ENCODE results near the gene CCNI2. TPM values are rescaled to one million over a fixed set of nuclear protein-coding genes. Genes with fewer than 3 reads are reported as not detected.
A peak's percentile ranks its signal among the peaks of the same experiment; 100 is the strongest.

Gene CCNI2
- total and polyA plus RNA-seq, 10 of the 15 experiments (the other 5 are each of a cell fraction or from before 2014, with no cell fraction given), result 1.8 to 8.0 (median 3.2) TPM

DNA sequence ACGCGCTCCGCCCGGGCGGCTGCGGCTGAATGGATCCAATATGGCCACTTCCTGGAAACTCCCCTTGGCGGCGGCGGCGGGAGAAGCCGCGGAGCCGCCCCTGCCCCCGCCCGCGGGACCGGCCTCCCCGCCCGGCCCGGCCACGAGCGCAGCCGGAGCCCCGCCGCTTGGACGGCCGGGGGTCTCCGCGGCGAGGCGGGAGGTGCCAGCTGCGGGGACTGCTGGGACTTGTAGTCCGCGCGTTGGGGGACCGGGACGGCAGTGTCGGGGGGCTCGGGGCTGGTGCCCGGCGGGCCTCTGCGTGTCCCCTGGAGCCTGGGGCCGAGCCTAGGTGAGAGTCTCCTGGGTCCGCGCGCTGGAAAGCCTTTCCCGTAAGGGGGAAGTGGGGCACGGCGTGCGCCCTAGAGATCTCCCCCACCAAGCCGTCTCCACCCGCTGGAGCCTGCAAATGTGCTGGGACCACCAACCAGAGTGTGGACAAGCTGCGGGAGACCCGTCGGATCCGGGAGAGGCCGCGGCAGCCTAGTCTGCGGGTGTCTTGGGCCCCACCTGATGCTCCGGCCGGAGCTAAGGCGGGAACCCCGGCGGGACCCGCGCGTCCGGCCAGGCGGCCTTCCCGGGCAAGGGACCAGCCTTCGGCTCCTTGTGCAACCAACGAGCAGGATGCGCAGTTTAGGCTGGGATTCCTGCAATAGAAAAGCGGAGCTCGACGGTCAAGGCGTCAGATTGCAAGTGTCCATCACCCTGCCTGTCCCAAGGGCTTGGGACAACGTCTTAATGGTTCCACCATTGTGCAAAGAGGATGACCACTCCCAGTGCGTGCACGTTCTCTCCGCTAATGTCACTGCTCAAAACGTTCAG is 30.2 kb downstream of the CCNI2 start, which contains the start of gene SEPTIN8 (continued):
- no peak for TF ChIP-seq STAT3 (IDR thresholded peaks at IDR 0.05; ENCODE audit: low read depth, low read length)
- no peak for TF ChIP-seq TARDBP (IDR thresholded peaks at IDR 0.05; ENCODE audit: borderline replicate concordance)
- TF ChIP-seq, protein P1, sequence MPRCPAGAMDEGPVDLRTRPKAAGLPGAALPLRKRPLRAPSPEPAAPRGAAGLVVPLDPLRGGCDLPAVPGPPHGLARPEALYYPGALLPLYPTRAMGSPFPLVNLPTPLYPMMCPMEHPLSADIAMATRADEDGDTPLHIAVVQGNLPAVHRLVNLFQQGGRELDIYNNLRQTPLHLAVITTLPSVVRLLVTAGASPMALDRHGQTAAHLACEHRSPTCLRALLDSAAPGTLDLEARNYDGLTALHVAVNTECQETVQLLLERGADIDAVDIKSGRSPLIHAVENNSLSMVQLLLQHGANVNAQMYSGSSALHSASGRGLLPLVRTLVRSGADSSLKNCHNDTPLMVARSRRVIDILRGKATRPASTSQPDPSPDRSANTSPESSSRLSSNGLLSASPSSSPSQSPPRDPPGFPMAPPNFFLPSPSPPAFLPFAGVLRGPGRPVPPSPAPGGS (IDR thresholded peaks at IDR 0.05; ENCODE audit: borderline replicate concordance, insufficient read depth, low read depth, low read length, poor library complexity, severe bottlenecking), result no peak
- no peak for TF ChIP-seq SMAD1 (IDR thresholded peaks at IDR 0.05; ENCODE audit: low read depth, partially characterized antibody)
- TF ChIP-seq NBN (IDR thresholded peaks at IDR 0.05), result no peak
- TF ChIP-seq ZSCAN29 (IDR thresholded peaks at IDR 0.05), result no peak
- peak; percentile 74 for TF ChIP-seq DPF2 (IDR thresholded peaks at IDR 0.05)
- TF ChIP-seq, protein P2, sequence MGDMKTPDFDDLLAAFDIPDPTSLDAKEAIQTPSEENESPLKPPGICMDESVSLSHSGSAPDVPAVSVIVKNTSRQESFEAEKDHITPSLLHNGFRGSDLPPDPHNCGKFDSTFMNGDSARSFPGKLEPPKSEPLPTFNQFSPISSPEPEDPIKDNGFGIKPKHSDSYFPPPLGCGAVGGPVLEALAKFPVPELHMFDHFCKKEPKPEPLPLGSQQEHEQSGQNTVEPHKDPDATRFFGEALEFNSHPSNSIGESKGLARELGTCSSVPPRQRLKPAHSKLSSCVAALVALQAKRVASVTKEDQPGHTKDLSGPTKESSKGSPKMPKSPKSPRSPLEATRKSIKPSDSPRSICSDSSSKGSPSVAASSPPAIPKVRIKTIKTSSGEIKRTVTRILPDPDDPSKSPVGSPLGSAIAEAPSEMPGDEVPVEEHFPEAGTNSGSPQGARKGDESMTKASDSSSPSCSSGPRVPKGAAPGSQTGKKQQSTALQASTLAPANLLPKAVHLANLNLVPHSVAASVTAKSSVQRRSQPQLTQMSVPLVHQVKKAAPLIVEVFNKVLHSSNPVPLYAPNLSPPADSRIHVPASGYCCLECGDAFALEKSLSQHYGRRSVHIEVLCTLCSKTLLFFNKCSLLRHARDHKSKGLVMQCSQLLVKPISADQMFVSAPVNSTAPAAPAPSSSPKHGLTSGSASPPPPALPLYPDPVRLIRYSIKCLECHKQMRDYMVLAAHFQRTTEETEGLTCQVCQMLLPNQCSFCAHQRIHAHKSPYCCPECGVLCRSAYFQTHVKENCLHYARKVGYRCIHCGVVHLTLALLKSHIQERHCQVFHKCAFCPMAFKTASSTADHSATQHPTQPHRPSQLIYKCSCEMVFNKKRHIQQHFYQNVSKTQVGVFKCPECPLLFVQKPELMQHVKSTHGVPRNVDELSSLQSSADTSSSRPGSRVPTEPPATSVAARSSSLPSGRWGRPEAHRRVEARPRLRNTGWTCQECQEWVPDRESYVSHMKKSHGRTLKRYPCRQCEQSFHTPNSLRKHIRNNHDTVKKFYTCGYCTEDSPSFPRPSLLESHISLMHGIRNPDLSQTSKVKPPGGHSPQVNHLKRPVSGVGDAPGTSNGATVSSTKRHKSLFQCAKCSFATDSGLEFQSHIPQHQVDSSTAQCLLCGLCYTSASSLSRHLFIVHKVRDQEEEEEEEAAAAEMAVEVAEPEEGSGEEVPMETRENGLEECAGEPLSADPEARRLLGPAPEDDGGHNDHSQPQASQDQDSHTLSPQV (IDR thresholded peaks at IDR 0.05), result no peak
- 0 out of 2 replicates have a peak, but pooled peaks have one; percentile 48 for TF ChIP-seq NR2C1 (IDR thresholded peaks at IDR 0.05)
- no peak for TF ChIP-seq MYC (IDR thresholded peaks at IDR 0.05; ENCODE audit: insufficient read depth, insufficient read length, insufficient replicate concordance, low read length, severe bottlenecking)
- TF ChIP-seq SMAD5 (IDR thresholded peaks at IDR 0.05; ENCODE audit: low read depth), result no peak
- no peak for TF ChIP-seq KDM1A (IDR thresholded peaks at IDR 0.05; ENCODE audit: borderline replicate concordance)
- no peak for TF ChIP-seq MTA3 (IDR thresholded peaks at IDR 0.05; ENCODE audit: borderline replicate concordance, low read length)
- TF ChIP-seq, protein P3, sequence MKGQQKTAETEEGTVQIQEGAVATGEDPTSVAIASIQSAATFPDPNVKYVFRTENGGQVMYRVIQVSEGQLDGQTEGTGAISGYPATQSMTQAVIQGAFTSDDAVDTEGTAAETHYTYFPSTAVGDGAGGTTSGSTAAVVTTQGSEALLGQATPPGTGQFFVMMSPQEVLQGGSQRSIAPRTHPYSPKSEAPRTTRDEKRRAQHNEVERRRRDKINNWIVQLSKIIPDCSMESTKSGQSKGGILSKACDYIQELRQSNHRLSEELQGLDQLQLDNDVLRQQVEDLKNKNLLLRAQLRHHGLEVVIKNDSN (IDR thresholded peaks at IDR 0.05; ENCODE audit: borderline replicate concordance, extremely low read length, insufficient read depth, low read depth, low read length), result no peak
- peak; percentile 5; the same call in 1 of the 2 replicates for TF ChIP-seq SPI1 (IDR thresholded peaks at IDR 0.05; ENCODE audit: borderline replicate concordance, insufficient read depth, low read depth, low read length)
- no peak for TF ChIP-seq POU2F2 (IDR thresholded peaks at IDR 0.05; ENCODE audit: borderline replicate concordance, low read depth, low read length)
- no peak for TF ChIP-seq NRF1 (conservative IDR thresholded peaks at IDR 0.05; ENCODE audit: low read depth, low read length)
- TF ChIP-seq, protein P4, sequence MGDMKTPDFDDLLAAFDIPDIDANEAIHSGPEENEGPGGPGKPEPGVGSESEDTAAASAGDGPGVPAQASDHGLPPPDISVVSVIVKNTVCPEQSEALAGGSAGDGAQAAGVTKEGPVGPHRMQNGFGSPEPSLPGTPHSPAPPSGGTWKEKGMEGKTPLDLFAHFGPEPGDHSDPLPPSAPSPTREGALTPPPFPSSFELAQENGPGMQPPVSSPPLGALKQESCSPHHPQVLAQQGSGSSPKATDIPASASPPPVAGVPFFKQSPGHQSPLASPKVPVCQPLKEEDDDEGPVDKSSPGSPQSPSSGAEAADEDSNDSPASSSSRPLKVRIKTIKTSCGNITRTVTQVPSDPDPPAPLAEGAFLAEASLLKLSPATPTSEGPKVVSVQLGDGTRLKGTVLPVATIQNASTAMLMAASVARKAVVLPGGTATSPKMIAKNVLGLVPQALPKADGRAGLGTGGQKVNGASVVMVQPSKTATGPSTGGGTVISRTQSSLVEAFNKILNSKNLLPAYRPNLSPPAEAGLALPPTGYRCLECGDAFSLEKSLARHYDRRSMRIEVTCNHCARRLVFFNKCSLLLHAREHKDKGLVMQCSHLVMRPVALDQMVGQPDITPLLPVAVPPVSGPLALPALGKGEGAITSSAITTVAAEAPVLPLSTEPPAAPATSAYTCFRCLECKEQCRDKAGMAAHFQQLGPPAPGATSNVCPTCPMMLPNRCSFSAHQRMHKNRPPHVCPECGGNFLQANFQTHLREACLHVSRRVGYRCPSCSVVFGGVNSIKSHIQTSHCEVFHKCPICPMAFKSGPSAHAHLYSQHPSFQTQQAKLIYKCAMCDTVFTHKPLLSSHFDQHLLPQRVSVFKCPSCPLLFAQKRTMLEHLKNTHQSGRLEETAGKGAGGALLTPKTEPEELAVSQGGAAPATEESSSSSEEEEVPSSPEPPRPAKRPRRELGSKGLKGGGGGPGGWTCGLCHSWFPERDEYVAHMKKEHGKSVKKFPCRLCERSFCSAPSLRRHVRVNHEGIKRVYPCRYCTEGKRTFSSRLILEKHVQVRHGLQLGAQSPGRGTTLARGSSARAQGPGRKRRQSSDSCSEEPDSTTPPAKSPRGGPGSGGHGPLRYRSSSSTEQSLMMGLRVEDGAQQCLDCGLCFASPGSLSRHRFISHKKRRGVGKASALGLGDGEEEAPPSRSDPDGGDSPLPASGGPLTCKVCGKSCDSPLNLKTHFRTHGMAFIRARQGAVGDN (IDR thresholded peaks at IDR 0.05), result 0 out of 2 replicates have a peak, but pooled peaks have one; percentile 45
- TF ChIP-seq GABPA (IDR thresholded peaks at IDR 0.05; ENCODE audit: low read depth), result no peak
